ENCODE results near the gene TMEM154. TPM values are rescaled to one million over a fixed set of nuclear protein-coding genes. Genes with fewer than 3 reads are reported as not detected.

The TMEM154 gene
- total RNA-seq, 1 experiment from 2014 or later = 3.6 TPM

DNA sequence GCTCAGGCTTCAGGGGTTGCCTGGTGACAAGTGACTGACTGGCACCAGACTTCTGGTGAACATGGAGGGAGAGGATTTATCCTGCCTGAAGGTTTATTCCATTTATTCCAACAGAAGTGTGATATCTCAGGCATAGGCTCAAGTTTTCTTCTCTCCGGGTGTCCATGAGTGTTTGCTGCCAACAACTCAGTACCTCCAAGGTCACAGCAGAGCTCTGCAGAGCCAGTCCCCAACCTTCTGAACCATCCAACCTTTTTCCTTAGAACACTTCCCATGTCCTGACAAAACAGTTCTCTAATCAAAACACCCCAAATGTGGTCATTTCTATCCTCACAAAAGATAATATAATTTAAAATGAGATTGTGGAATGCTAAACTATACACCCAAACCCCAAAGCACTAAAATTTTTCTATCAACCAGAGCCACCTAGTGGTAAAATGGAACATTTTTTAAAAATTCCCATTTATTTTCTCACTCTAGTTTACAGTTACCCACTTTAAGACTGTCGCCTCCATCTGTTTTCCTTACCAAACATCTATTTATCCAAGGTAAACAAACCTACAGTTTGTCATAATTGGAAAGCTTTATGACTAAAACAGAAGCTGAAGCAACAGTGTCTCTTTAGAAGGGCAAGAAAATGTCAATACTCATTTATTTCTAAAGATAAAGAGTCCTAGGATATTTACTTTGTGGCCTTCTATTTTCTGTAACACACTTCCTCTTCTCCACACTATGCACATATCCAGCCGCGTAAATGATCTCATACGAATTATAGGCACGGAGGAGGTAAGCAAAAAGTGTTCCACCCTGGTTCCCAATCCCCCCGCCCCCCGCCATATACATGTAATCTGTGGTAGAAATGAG, 39.5 kb downstream of the TMEM154 start:
- no peaks in the 10 kb centered on the region for H4K20me1 ChIP-seq (ENCODE audit: low read length)
- H3F3A ChIP-seq (ENCODE audit: low read length, unreplicated experiment) = no peaks in the 10 kb centered on the region
- no peak overlapping the region for H3K27ac ChIP-seq (ENCODE audit: low read length)
- peak; percentile 90 for ATAC-seq
- no peak overlapping the region for H3K9ac ChIP-seq (ENCODE audit: low read length)
- H2AFZ ChIP-seq (ENCODE audit: low read length) = no peak overlapping the region
- H3K4me3 ChIP-seq (ENCODE audit: low read length) = no peak overlapping the region
- H3K9me3 ChIP-seq (ENCODE audit: low read length) = no peaks in the 10 kb centered on the region
- intact Hi-C loops (cut with micrococcal nuclease) = loop anchor here (1.0 to 2.0 kb wide), 4 partner anchors 95 to 186 kb away; partner anchors contain the start of gene FBXW7
- no peaks in the 10 kb centered on the region for H3K4me1 ChIP-seq (ENCODE audit: insufficient read depth, low read length)
- peak; percentile 61 for DNase-seq
- BruUV-seq (replicated peaks) = no TSS peak
- no peaks in the 10 kb centered on the region for H3K27me3 ChIP-seq (ENCODE audit: low read length)
- CTCF ChIA-PET = interaction anchor here (0.6 to 0.8 kb wide), 3 partner anchors 79 to 91 kb away, joined by 3 to 7 read pairs (median 6); no protein-coding TSS in a partner anchor
- no peaks in the 10 kb centered on the region for H3K79me2 ChIP-seq (ENCODE audit: low read length)
- no peaks in the 10 kb centered on the region; the same call in 1 of the 2 replicates for H3K36me3 ChIP-seq (ENCODE audit: low read depth, low read length)
- TF ChIP-seq EZH2phosphoT487 (IDR thresholded peaks at IDR 0.05; ENCODE audit: borderline replicate concordance, low read length) (no peak), EZH2 (IDR thresholded peaks at IDR 0.05; ENCODE audit: low read length, unreplicated experiment) (no peak)
- TF ChIP-seq, protein P1, sequence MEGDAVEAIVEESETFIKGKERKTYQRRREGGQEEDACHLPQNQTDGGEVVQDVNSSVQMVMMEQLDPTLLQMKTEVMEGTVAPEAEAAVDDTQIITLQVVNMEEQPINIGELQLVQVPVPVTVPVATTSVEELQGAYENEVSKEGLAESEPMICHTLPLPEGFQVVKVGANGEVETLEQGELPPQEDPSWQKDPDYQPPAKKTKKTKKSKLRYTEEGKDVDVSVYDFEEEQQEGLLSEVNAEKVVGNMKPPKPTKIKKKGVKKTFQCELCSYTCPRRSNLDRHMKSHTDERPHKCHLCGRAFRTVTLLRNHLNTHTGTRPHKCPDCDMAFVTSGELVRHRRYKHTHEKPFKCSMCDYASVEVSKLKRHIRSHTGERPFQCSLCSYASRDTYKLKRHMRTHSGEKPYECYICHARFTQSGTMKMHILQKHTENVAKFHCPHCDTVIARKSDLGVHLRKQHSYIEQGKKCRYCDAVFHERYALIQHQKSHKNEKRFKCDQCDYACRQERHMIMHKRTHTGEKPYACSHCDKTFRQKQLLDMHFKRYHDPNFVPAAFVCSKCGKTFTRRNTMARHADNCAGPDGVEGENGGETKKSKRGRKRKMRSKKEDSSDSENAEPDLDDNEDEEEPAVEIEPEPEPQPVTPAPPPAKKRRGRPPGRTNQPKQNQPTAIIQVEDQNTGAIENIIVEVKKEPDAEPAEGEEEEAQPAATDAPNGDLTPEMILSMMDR (conservative IDR thresholded peaks at IDR 0.05; ENCODE audit: low read depth, low read length) = peak; percentile 71
- H3K9me2 ChIP-seq (replicated peaks; ENCODE audit: low read length) = no peaks in the 10 kb centered on the region
- 0 out of 2 replicates have a peak overlapping the region, but pooled peaks have one; percentile 2 for H3K4me2 ChIP-seq (ENCODE audit: low read length)
- POLR2A ChIA-PET (ENCODE audit: unreplicated experiment) = no interaction called here

DNA sequence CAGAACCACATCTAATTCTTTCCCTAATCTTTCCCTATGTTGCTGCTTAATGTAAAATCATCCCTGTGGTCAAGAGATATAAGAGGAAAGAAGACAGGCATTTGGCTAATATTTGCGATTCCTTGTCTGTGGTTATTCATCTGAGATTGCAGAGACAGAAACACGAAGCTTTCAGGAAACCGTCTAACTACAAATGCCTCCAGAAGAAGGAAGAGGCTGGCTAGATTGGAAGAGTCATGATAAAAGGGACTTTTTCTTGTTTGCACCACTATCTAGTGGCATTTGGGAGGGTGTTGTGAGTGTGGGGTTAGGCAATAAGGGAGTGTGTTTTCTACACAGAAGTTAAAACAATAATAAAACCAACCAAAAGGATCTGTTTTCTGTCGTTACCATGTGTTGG, 43.9 kb downstream of the TMEM154 start:
- DNase-seq (no peak), ATAC-seq (no peak)
- Histone ChIP-seq H3K4me3 (ENCODE audit: low read length) (no peak overlapping the region), H3K27me3 (ENCODE audit: low read length) (no peaks in the 10 kb centered on the region), H3K4me2 (ENCODE audit: low read length) (no peak overlapping the region), H3K9me2 (replicated peaks; ENCODE audit: low read length) (no peaks in the 10 kb centered on the region), H3K9me3 (ENCODE audit: low read length) (no peaks in the 10 kb centered on the region), H4K20me1 (ENCODE audit: low read length) (no peaks in the 10 kb centered on the region), H3K79me2 (ENCODE audit: low read length) (no peaks in the 10 kb centered on the region), H2AFZ (ENCODE audit: low read length) (no peak overlapping the region), H3K27ac (ENCODE audit: low read length) (no peak overlapping the region), H3K36me3 (ENCODE audit: low read depth, low read length) (no peaks in the 10 kb centered on the region; the same call in 1 of the 2 replicates), H3K4me1 (ENCODE audit: insufficient read depth, low read length) (no peaks in the 10 kb centered on the region), H3F3A (ENCODE audit: low read length, unreplicated experiment) (no peaks in the 10 kb centered on the region), H3K9ac (ENCODE audit: low read length) (no peak overlapping the region)
- ChIA-PET POLR2A (ENCODE audit: unreplicated experiment) (no interaction called here), CTCF (no interaction called here)
- intact Hi-C loops (cut with micrococcal nuclease) = no loop called here
- TF ChIP-seq, protein P1 (conservative IDR thresholded peaks at IDR 0.05; ENCODE audit: low read depth, low read length) = no peak
- no peak for TF ChIP-seq EZH2phosphoT487 (IDR thresholded peaks at IDR 0.05; ENCODE audit: borderline replicate concordance, low read length)
- no peak for TF ChIP-seq EZH2 (IDR thresholded peaks at IDR 0.05; ENCODE audit: low read length, unreplicated experiment)
- no TSS peak for BruUV-seq (replicated peaks)

Data from PC-3 (cell line).